ENCODE data around the gene RUNX1. TPM values are rescaled to one million over a fixed set of nuclear protein-coding genes. Genes with fewer than 3 reads are reported as not detected.

RUNX1 gene
- total RNA-seq, 1 donor from 2014 or later = 62.1 TPM

- no peak for TF ChIP-seq POLR2A (IDR thresholded peaks at IDR 0.05)
- no peak overlapping the region for H3K27ac ChIP-seq
Measured at GRCh38 chr21:34825948-34826548, 223.1 kb downstream of the RUNX1 start.

GRCh38 chr21:34825101-34825500 is 224.0 kb downstream of the RUNX1 start:
- H3K4me1 ChIP-seq = peaks cover 40% of the 10 kb centered on the region
- H3K4me3 ChIP-seq = no peak overlapping the region
- DNase-seq (ENCODE audit: extremely low spot score in 2 of 2) = peak in 1 of 2 donors; percentile 77
- peak overlapping the region; percentile 48 for H3K27ac ChIP-seq
- no peaks in the 10 kb centered on the region for H3K9me3 ChIP-seq
- no peaks in the 10 kb centered on the region for H3K27me3 ChIP-seq
- TF ChIP-seq POLR2AphosphoS5 (IDR thresholded peaks at IDR 0.05; ENCODE audit: insufficient read depth in 1 of 2, low read depth in 1 of 2) = no peak
- TF ChIP-seq CTCF (IDR thresholded peaks at IDR 0.05) = no peak
- no peak for TF ChIP-seq POLR2A (IDR thresholded peaks at IDR 0.05)
- intact Hi-C loops (cut with DNase I) = no loop called here
- H3K36me3 ChIP-seq = peaks cover 0 to 25% of the 10 kb centered on the region in 2 donors

More at GRCh38 chr21:34825948-34826548, 223.1 kb downstream of the RUNX1 start:
- DNase-seq (ENCODE audit: extremely low spot score in 2 of 2) = peak; percentile 18 to 28
- peaks cover 0 to 19% of the 10 kb centered on the region in 2 donors for H3K36me3 ChIP-seq
- H3K4me3 ChIP-seq = no peak overlapping the region
- no peaks in the 10 kb centered on the region for H3K27me3 ChIP-seq
- H3K4me1 ChIP-seq = peaks cover 33% of the 10 kb centered on the region
- no peaks in the 10 kb centered on the region for H3K9me3 ChIP-seq
- intact Hi-C loops (cut with DNase I) = no loop called here

- Histone ChIP-seq H3K27me3 (no peaks in the 10 kb centered on the region), H3K36me3 (peaks cover 0 to 25% of the 10 kb centered on the region in 2 donors), H3K9me3 (no peaks in the 10 kb centered on the region), H3K27ac (peak overlapping the region; percentile 48), H3K4me3 (no peak overlapping the region), H3K4me1 (peaks cover 47% of the 10 kb centered on the region)
- intact Hi-C loops (cut with DNase I) = no loop called here
- peak in 1 of 2 donors; percentile 6 for DNase-seq (ENCODE audit: extremely low spot score in 2 of 2)
- TF ChIP-seq POLR2A (IDR thresholded peaks at IDR 0.05) (no peak), POLR2AphosphoS5 (IDR thresholded peaks at IDR 0.05; ENCODE audit: insufficient read depth in 1 of 2, low read depth in 1 of 2) (no peak), CTCF (IDR thresholded peaks at IDR 0.05) (no peak)
Measured at GRCh38 chr21:34824314-34824713, 224.8 kb downstream of the RUNX1 start.

GRCh38 chr21:34822942-34823341 is 226.2 kb downstream of the RUNX1 start:
- DNase-seq (ENCODE audit: extremely low spot score in 2 of 2) = peak in 1 of 2 donors; percentile 76
- H3K36me3 ChIP-seq = peaks cover 0 to 20% of the 10 kb centered on the region in 2 donors
- no peaks in the 10 kb centered on the region for H3K9me3 ChIP-seq
- H3K4me1 ChIP-seq = peaks cover 61% of the 10 kb centered on the region
- H3K27ac ChIP-seq = peak overlapping the region; percentile 48
- TF ChIP-seq CTCF (IDR thresholded peaks at IDR 0.05) = no peak
- TF ChIP-seq POLR2AphosphoS5 (IDR thresholded peaks at IDR 0.05; ENCODE audit: insufficient read depth in 1 of 2, low read depth in 1 of 2) = peak in 1 of 2 donors; percentile 64
- no peaks in the 10 kb centered on the region for H3K27me3 ChIP-seq
- H3K4me3 ChIP-seq = no peak overlapping the region
- intact Hi-C loops (cut with DNase I) = no loop called here

- H3K27ac ChIP-seq = no peak overlapping the region
- H3K4me3 ChIP-seq = no peak overlapping the region
- TF ChIP-seq POLR2AphosphoS5 (IDR thresholded peaks at IDR 0.05; ENCODE audit: insufficient read depth in 1 of 2, low read depth in 1 of 2) (no peak), CTCF (IDR thresholded peaks at IDR 0.05) (no peak), POLR2A (IDR thresholded peaks at IDR 0.05) (no peak)
- peaks cover 0 to 20% of the 10 kb centered on the region in 2 donors for H3K36me3 ChIP-seq
- no peaks in the 10 kb centered on the region for H3K27me3 ChIP-seq
- peaks cover 61% of the 10 kb centered on the region for H3K4me1 ChIP-seq
- no peaks in the 10 kb centered on the region for H3K9me3 ChIP-seq
- DNase-seq (ENCODE audit: extremely low spot score in 2 of 2) = peak in 1 of 2 donors; percentile 42
- intact Hi-C loops (cut with DNase I) = no loop called here
Measured at GRCh38 chr21:34822168-34822567, 226.9 kb downstream of the RUNX1 start.

Measured in vagina (tissue), 2 donors.